Thyroid gland (tissue), 4 donors: Measurements from ENCODE around the gene EEF1AKMT4.

Experiments used
- CTCF ChIP-seq, 6 experiments: fragments of 200-600 bp in 3 of 6; fragments of 450-650 bp in 3 of 6; sonication (generic) in 3 of 6; IDR thresholded peaks; one replicate each; pipeline ENCODE4 v1.5.1; 2016 to 2019; ENCODE audit warnings: antibody characterized with exemption in 6 of 6, mild to moderate bottlenecking in 2 of 6, inconsistent platforms in 1 of 6, moderate library complexity in 1 of 6
- POLR2A ChIP-seq, 2 donors: fragments of 450-650 bp; IDR thresholded peaks; one replicate each; pipeline ENCODE4 v1.6.1; 2017; ENCODE audit warnings: antibody characterized with exemption in 2 of 2, mild to moderate bottlenecking in 2 of 2, moderate library complexity in 1 of 2

DNA sequence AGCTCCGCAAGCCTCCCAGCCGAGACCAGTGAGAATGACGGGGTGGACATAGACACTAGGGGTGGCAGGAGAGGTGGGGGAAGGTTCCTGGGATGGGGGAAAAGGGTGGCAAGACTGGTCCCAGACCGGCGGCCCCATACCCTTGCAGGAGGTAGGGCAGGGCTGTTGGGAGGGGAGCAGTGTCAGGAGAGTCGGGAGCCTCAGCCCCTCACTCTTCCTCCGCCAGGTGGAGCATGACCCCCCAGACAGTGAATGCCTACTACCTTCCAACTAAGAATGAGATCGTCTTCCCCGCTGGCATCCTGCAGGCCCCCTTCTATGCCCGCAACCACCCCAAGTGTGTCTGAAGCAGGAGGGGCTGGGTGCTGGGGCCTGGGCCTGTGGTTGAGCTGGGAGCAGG is 40.9 kb downstream of the EEF1AKMT4 start:
- TF ChIP-seq CTCF (IDR thresholded peaks at IDR 0.05) (no peak), POLR2A (IDR thresholded peaks at IDR 0.05) (no peak)
